ENCODE results near the gene CCL13.

CCL13 gene

GRCh38 chr17:34384271-34384670 is 28.0 kb downstream of the CCL13 start:
- H3K4me3 ChIP-seq (ENCODE audit: low read depth, low read length): no peak overlapping the region
- TF ChIP-seq CTCF (IDR thresholded peaks at IDR 0.05; ENCODE audit: low read depth, low read length): no peak

GRCh38 chr17:34384822-34385605 is 28.7 kb downstream of the CCL13 start:
- H3K4me3 ChIP-seq (ENCODE audit: low read depth, low read length): no peak overlapping the region
- TF ChIP-seq CTCF (IDR thresholded peaks at IDR 0.05; ENCODE audit: low read depth, low read length): no peak

GRCh38 chr17:34386343-34386696 is 30.0 kb downstream of the CCL13 start:
- no peak for TF ChIP-seq CTCF (IDR thresholded peaks at IDR 0.05; ENCODE audit: low read depth, low read length)
- H3K4me3 ChIP-seq (ENCODE audit: low read depth, low read length): no peak overlapping the region

GRCh38 chr17:34386697-34387550 is 30.6 kb downstream of the CCL13 start:
- TF ChIP-seq CTCF (IDR thresholded peaks at IDR 0.05; ENCODE audit: low read depth, low read length): no peak
- H3K4me3 ChIP-seq (ENCODE audit: low read depth, low read length): no peak overlapping the region

GRCh38 chr17:34387566-34387965 is 31.3 kb downstream of the CCL13 start:
- H3K4me3 ChIP-seq (ENCODE audit: low read depth, low read length): no peak overlapping the region
- TF ChIP-seq CTCF (IDR thresholded peaks at IDR 0.05; ENCODE audit: low read depth, low read length): no peak

GRCh38 chr17:34389126-34389750 is 33.0 kb downstream of the CCL13 start:
- no peak overlapping the region for H3K4me3 ChIP-seq (ENCODE audit: low read depth, low read length)
- no peak for TF ChIP-seq CTCF (IDR thresholded peaks at IDR 0.05; ENCODE audit: low read depth, low read length)
